HG03342 (cell line): ENCODE data around the gene DYRK1A.

ENCODE experiments used
- ATAC-seq: cut with Tn5 transposase; IDR thresholded peaks from one replicate; pipeline ENCODE4 v1.9.1; 2021; ENCODE audit warnings: mild to moderate bottlenecking, moderate library complexity; ENCODE audit not compliant: unreplicated experiment

Gene DYRK1A

GRCh38 chr21:37365517-37366481 is 774 bp upstream of the DYRK1A start:
- ATAC-seq, result peak; percentile 32

DNA sequence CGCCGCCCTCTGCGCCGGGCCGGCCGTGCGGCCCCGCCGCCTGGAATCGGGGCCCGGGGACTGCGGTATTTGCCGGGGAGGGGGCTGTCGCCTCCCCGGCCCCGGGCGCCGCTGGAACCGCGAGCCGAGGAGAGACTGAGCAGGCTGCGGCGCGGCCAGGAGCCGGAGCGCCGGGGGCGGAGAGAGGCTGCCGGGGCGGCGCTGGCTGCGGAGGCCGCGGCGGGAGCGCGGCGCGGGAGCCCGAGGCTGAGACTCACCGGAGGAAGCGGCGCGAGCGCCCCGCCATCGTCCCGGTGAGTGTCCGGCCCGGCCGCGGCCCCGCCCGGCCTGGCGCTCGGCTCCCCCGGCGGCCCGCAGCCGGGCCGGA is 746 bp downstream of the DYRK1A start:
- no peak for ATAC-seq

GRCh38 chr21:37367703-37368540 is 1.3 kb downstream of the DYRK1A start:
- no peak for ATAC-seq

- ATAC-seq, result no peak
Measured at GRCh38 chr21:37368541-37369279, 2.1 kb downstream of the DYRK1A start.

DNA sequence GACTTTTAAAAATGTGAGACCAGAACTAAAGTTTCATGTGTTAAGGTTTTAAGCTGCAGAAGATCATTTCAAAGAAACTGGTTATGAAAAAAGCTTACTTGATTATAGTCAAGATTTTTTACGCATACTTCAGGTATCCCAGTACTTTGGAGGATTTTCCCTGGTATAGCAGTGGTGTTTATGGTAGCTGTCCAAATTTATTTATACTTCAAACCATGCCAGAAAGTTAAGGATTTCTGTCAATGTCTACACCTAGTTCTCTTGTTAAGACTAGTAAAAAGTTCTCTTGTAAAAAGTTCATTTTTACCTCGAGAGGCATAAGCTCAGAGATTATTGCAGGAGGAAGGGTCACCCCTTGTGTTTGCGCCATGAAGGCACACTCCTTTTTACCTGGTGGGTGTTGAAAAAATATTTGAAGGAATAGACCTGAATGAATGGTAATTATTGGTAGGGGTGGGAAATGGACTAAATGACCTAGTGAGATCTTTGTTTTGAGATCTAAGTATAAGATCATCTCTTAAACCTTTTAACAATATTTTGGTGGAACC is 2.8 kb downstream of the DYRK1A start:
- ATAC-seq, result no peak

DNA sequence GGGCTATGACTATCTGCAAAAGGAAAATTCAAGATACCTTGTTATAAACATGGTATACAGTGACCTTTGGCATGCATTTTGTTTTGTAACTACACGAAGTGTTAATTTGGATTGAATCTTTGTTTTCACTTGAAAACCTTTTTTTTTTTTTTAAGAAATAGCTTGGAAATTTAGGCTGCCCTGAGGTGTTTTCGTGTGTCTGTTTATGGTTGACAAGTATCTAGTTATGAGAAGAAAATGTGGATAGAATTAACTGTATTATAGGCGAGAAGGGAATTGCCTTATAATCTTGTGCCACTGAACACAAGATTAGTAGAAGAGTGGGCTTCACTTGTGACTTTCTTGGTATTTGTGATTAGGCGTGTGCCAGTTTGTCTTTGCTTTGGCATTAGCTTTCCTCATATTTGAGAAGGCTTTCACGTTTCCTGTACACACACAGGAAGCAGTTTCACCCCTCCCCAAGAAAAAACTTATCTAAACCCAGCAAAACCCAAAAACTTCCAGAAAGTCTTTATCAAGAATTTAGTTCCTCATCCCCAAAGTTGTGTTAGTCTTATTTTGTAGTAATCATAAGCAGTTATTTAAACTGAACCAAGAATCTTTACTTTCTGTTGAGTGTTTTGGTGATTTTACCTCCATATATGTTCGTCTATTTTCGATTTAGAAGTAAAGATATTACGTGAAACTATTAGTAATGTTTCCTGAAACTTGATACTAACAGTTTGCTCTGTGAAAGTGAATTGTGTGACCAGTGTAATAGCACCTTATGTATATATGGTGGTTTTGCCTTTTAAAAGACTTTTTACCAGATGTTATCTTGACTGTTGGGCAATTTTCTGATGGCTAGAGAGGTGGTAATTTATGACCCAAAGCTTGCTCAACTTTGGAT is 3.8 kb downstream of the DYRK1A start:
- no peak for ATAC-seq

DNA sequence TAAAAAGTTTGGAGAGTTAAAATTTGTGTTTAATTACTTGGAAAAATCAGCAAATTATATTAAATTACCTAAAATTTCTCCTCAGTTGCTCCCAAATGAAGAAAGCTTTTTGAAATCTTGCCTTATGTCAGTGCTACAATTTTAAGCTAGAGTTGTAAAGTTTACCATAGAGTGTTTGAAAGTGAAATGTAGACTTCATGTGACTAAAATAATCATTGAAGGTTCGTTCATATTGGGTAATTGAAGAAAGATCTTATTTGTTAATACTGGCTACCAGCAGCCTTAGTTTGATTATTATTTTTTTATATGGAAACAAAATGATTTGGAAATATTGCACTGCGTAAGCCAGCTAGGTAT is 4.4 kb downstream of the DYRK1A start:
- no peak for ATAC-seq

GRCh38 chr21:37372127-37372731 is 5.7 kb downstream of the DYRK1A start:
- no peak for ATAC-seq

DNA sequence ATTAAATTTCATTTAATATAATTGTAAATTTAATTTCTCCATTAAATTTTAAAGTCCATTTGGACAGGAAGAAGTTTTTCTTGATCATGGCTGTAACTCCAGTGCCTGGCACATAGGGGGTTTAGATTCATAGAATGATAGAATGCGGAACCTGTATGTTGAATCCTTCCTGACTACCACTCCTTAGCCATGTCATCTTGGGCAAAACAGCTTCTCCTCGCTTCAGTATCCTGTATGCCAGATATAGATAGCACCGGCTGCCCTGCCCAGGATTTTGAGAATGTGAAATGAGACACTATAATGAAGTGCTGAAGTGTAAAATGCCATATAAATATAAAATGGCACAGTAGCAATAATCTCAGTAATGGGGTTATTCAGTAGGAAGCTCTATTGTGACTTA is 6.4 kb downstream of the DYRK1A start:
- ATAC-seq, result no peak

DNA sequence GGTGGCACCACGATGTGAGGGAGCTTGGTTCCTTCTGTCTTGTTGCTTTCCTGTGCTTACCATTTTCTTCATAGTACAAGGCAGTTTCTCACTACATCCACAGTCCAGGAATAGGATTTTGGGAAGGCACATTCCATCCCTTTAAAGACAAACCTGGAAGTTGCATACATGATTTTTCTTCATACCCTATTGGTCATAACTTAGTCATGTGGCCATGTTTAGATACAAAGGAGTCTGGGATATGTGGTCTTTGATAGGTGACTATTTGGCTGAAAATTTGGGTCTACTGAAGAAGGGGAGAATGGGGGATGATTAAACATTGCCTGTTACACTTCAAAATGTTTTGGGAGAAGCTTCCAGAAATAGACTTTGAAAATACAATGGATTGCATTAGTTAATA is 7.0 kb downstream of the DYRK1A start:
- ATAC-seq, result no peak

- ATAC-seq, result no peak
Measured at GRCh38 chr21:37374027-37374426, 7.5 kb downstream of the DYRK1A start.

- ATAC-seq, result no peak
Measured at GRCh38 chr21:37375866-37376574, 9.4 kb downstream of the DYRK1A start.

- no peak for ATAC-seq
Measured at GRCh38 chr21:37378700-37379139, 12.1 kb downstream of the DYRK1A start.

GRCh38 chr21:37380349-37381323 is 14.1 kb downstream of the DYRK1A start:
- ATAC-seq, result no peak

- ATAC-seq, result no peak
Measured at GRCh38 chr21:37381883-37382585, 15.5 kb downstream of the DYRK1A start.

DNA sequence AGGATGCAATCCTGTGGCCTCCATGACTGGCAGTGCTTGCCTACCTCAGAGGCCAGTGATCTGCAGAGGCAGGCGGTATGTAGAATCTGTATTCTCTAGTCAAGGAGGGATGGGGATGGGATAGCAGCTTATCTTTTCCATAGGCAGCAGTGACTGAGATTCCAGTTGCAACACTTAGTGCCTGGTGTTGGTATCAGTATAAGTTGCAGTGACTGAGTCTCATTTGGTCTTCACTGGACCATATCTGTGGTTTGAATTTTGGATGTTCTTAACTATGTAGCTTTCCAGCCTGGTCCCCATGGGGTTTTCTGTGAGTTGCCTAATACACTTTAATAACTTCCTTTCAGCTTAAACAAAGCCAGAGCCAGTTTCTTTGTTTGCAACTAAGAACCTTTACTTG is 16.5 kb downstream of the DYRK1A start:
- ATAC-seq, result no peak

DNA sequence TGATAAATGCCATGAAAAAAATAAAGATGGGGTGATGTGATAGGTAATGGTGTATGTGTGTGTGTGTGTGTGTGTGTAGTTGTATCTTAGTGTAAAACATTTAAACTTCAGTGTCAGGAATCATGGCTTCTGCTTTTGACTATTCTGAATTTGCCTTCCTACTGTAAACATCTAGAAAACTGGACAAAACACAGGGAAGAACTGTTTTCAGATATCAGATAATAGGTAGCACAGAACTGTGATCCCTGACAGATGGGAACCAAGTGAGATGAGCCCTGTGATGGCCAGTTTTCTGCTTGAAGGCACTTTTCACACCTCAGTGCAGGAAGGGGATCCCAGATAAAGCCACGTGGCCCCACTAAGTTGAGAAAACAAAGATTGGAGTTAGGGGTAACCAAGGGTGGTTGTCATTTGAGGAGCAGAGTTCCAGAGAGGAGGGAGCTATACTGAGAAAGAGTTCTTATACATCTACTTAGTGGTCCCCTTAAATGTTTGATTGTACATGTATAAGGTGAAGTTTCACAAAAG is 17.3 kb downstream of the DYRK1A start:
- ATAC-seq, result no peak
